A549 (cell line): ENCODE results near the gene MYO7A. TPM values are rescaled to one million over a fixed set of nuclear protein-coding genes. Genes with fewer than 3 reads are reported as not detected.

Experiments
- ATAC-seq, 2 experiments: fragments of 200-7000 bp in 1 of 2; fragments of >200 bp in 1 of 2; cut with Nextera tagmentation in 1 of 2; cut with Tn5 transposase in 1 of 2; 3 replicates each; pipeline versions ENCODE4 v1.8.0 to v1.9.1; 2018 to 2020; ENCODE audit warnings: mild to moderate bottlenecking in 1 of 2, moderate library complexity in 1 of 2
- CTCF ChIA-PET: fragments of 300-600 bp; sonication (Branson Sonifier 250); formaldehyde crosslinking; extraction: SDS; loops from one replicate; lab custom pipeline; 2021; ENCODE audit warnings: antibody characterized with exemption, inconsistent platforms; lab: Yijun Ruan, JAX
- POLR2A ChIA-PET: fragments of 350-600 bp; formaldehyde crosslinking; extraction: SDS; loops from one replicate; lab custom pipeline; 2021; ENCODE audit warnings: antibody characterized with exemption, inconsistent platforms; lab: Yijun Ruan, JAX
- DNase-seq, 2 experiments: peaks; one replicate each; pipeline versions ENCODE4 v3.0.0 to v3.0.0-alpha.2; 2011 to 2016; ENCODE audit warnings: low read depth in 1 of 2, low spot score in 1 of 2
- FAIRE-seq: peaks from 2 replicates; lab custom pipeline; 2011; peaks lifted over from hg19 to GRCh38; lab: Jason Lieb, UNC
- H3K27ac ChIP-seq, 2 experiments: fragments of >200 bp; sonication (Bioruptor Twin); formaldehyde crosslinking; 3 replicates each; pipeline ENCODE4 v1.5.1; 2016 to 2017
- H3K4me1 ChIP-seq: fragments of >200 bp; sonication (Bioruptor Twin); formaldehyde crosslinking; 3 replicates; pipeline ENCODE4 v1.6.1; 2016
- H3K4me2 ChIP-seq: fragments of >200 bp; sonication (Bioruptor Twin); formaldehyde crosslinking; 3 replicates; pipeline ENCODE4 v1.6.1; 2016
- H3K4me3 ChIP-seq: fragments of >200 bp; sonication (Bioruptor Twin); formaldehyde crosslinking; 3 replicates; pipeline ENCODE4 v1.5.1; 2016
- H3K9me3 ChIP-seq: fragments of >200 bp; sonication (Bioruptor Twin); formaldehyde crosslinking; 3 replicates; pipeline ENCODE4 v1.6.1; 2016
- CBX2 ChIP-seq: fragments of 200-600 bp; sonication (generic); IDR thresholded peaks from 2 replicates; pipeline ENCODE4 v1.6.1; 2016; ENCODE audit warnings: low read depth, mild to moderate bottlenecking, borderline replicate concordance
- CBX8 ChIP-seq: fragments of 200-600 bp; sonication (generic); IDR thresholded peaks from 2 replicates; pipeline ENCODE4 v1.6.1; 2016
- FOSL2 ChIP-seq, 2 experiments: fragments of 450-650 bp in 1 of 2; fragments of >200 bp in 1 of 2; sonication (Bioruptor Twin) in 1 of 2; formaldehyde crosslinking; IDR thresholded peaks; 2 replicates each; pipeline versions ENCODE4 v1.5.0 to v1.6.1; 2016 to 2020; ENCODE audit warnings: mild to moderate bottlenecking in 1 of 2, moderate library complexity in 1 of 2
- FOXS1 ChIP-seq: fragments of 250-450 bp; sonication (Bioruptor Pico); IDR thresholded peaks from 2 replicates; pipeline ENCODE4 v1.5.0; 2020; ENCODE audit warnings: mild to moderate bottlenecking, moderate library complexity
- HEYL ChIP-seq: fragments of 250-450 bp; sonication (Bioruptor Pico); IDR thresholded peaks from 2 replicates; pipeline ENCODE4 v1.8.0; 2021; ENCODE audit warnings: mild to moderate bottlenecking, moderate library complexity
- HOXB13 ChIP-seq: fragments of 250-450 bp; sonication (Bioruptor Pico); IDR thresholded peaks from 2 replicates; pipeline ENCODE4 v1.5.0; 2020; ENCODE audit warnings: low read depth, mild to moderate bottlenecking, moderate library complexity
- JUNB ChIP-seq: fragments of >200 bp; sonication (Bioruptor Twin); formaldehyde crosslinking; IDR thresholded peaks from 2 replicates; pipeline ENCODE4 v1.6.1; 2016
- KDM5A ChIP-seq: fragments of 200-600 bp; sonication (generic); IDR thresholded peaks from 2 replicates; pipeline ENCODE4 v1.6.1; 2016; ENCODE audit warnings: antibody characterized with exemption, mild to moderate bottlenecking
- MAFK ChIP-seq: fragments of 450-650 bp; IDR thresholded peaks from 2 replicates; pipeline ENCODE4 v1.6.1; 2014; ENCODE audit not compliant: partially characterized antibody
- MAZ ChIP-seq: fragments of 150-350 bp; IDR thresholded peaks from 2 replicates; pipeline ENCODE4 v1.6.1; 2014; ENCODE audit warnings: antibody characterized with exemption, low read depth, low read length, borderline replicate concordance
- MYC ChIP-seq: IDR thresholded peaks from 2 replicates; pipeline ENCODE4 v1.6.1; 2012; ENCODE audit warnings: mild to moderate bottlenecking, inconsistent platforms, low read length, improper control_type of control experiment, borderline replicate concordance
- NFE2L2 ChIP-seq: fragments of 150-350 bp; conservative IDR thresholded peaks from 2 replicates; pipeline ENCODE4 v1.6.1; 2014; ENCODE audit warnings: low read length
- NR3C1 ChIP-seq: fragments of >200 bp; sonication (Bioruptor Twin); formaldehyde crosslinking; IDR thresholded peaks from 3 replicates; pipeline ENCODE4 v1.6.1; 2017
- PHF8 ChIP-seq: fragments of 200-600 bp; sonication (generic); IDR thresholded peaks from 2 replicates; pipeline ENCODE4 v1.6.1; 2016; ENCODE audit warnings: low read depth, mild to moderate bottlenecking, antibody characterized with exemption, moderate library complexity, borderline replicate concordance
- POLR2A ChIP-seq: IDR thresholded peaks from 2 replicates; pipeline ENCODE4 v1.6.1; 2012; ENCODE audit warnings: mild to moderate bottlenecking, low read length
- RNF2 ChIP-seq: fragments of 200-600 bp; sonication (generic); IDR thresholded peaks from 2 replicates; pipeline ENCODE4 v1.6.1; 2016; ENCODE audit warnings: low read depth, mild to moderate bottlenecking, antibody characterized with exemption, moderate library complexity, borderline replicate concordance
- SMC3 ChIP-seq: fragments of >200 bp; sonication (Bioruptor Twin); formaldehyde crosslinking; IDR thresholded peaks from 3 replicates; pipeline ENCODE4 v1.6.1; 2018; ENCODE audit warnings: inconsistent platforms
- TP53 ChIP-seq: fragments of 250-450 bp; sonication (Bioruptor Pico); IDR thresholded peaks from 2 replicates; pipeline ENCODE4 v1.5.0; 2021; ENCODE audit warnings: mild to moderate bottlenecking, moderate library complexity
- ZC3H11A ChIP-seq: fragments of 450-650 bp; IDR thresholded peaks from 2 replicates; pipeline ENCODE4 v1.6.1; 2014; ENCODE audit warnings: antibody characterized with exemption, mild to moderate bottlenecking
- ZFP36 ChIP-seq: fragments of 450-650 bp; IDR thresholded peaks from 2 replicates; pipeline ENCODE4 v1.6.1; 2014; ENCODE audit warnings: borderline replicate concordance; ENCODE audit not compliant: partially characterized antibody
- ZSCAN20 ChIP-seq: fragments of 250-450 bp; sonication (Bioruptor Pico); IDR thresholded peaks from 2 replicates; pipeline ENCODE4 v1.8.0; 2022; ENCODE audit warnings: mild to moderate bottlenecking, moderate library complexity
- WGBS: methylation state at CpG from one replicate; pipeline ENCODE4 v1.1.6; 2017; ENCODE audit errors: missing lambda C conversion rate; 5-methylcytosine and 5-hydroxymethylcytosine counted together
- polyA plus RNA-seq, 4 experiments: library from polyadenylated mRNA; depleted of rRNA in 3 of 4; stranded (reverse); fragments of >200 nt; fragmentation: RNase III in 1 of 4; extraction: RNeasy Plus Mini Kit Qiagen cat#74134 plus additional on column Dnase treatment in 1 of 4; gene quantifications; 2 replicates in 3 of 4; 3 replicates in 1 of 4; pipeline ENCODE4 v1.2.3, GENCODE V29; 2011 to 2017
- TF ChIP-seq, protein P1 (sequence below): fragments of 450-650 bp; IDR thresholded peaks from 2 replicates; pipeline ENCODE4 v1.6.1; 2014; ENCODE audit warnings: antibody characterized with exemption
- TF ChIP-seq, protein P2 (sequence below): fragments of >200 bp; sonication (Bioruptor Twin); formaldehyde crosslinking; IDR thresholded peaks from 2 replicates; pipeline ENCODE4 v1.6.1; 2016
- TF ChIP-seq, protein P3 (sequence below): fragments of 200-600 bp; sonication (generic); IDR thresholded peaks from 2 replicates; pipeline ENCODE4 v1.6.1; 2016; ENCODE audit warnings: antibody characterized with exemption, mild to moderate bottlenecking, moderate library complexity
- TF ChIP-seq, protein P4 (sequence below): fragments of 250-450 bp; sonication (Bioruptor Pico); IDR thresholded peaks from 2 replicates; pipeline ENCODE4 v1.5.0; 2021; ENCODE audit warnings: mild to moderate bottlenecking, moderate library complexity, borderline replicate concordance
- TF ChIP-seq, protein P5 (sequence below): fragments of 250-450 bp; sonication (Bioruptor Pico); IDR thresholded peaks from 2 replicates; pipeline ENCODE4 v1.5.0; 2020; ENCODE audit warnings: low read depth, mild to moderate bottlenecking, moderate library complexity
- TF ChIP-seq, protein P6 (sequence below): IDR thresholded peaks from 2 replicates; pipeline ENCODE4 v1.6.1; 2012
- TF ChIP-seq, protein P7 (sequence below): IDR thresholded peaks from 2 replicates; pipeline ENCODE4 v1.6.1; 2012
- TF ChIP-seq, protein P8 (sequence below): fragments of >200 bp; sonication (Bioruptor Twin); formaldehyde crosslinking; IDR thresholded peaks from 3 replicates; pipeline ENCODE4 v1.6.1; 2016

Gene MYO7A
- polyA plus RNA-seq, 2 of the 4 experiments (the other 2 are of a cell fraction): 1.7 to 2.1 TPM

DNA sequence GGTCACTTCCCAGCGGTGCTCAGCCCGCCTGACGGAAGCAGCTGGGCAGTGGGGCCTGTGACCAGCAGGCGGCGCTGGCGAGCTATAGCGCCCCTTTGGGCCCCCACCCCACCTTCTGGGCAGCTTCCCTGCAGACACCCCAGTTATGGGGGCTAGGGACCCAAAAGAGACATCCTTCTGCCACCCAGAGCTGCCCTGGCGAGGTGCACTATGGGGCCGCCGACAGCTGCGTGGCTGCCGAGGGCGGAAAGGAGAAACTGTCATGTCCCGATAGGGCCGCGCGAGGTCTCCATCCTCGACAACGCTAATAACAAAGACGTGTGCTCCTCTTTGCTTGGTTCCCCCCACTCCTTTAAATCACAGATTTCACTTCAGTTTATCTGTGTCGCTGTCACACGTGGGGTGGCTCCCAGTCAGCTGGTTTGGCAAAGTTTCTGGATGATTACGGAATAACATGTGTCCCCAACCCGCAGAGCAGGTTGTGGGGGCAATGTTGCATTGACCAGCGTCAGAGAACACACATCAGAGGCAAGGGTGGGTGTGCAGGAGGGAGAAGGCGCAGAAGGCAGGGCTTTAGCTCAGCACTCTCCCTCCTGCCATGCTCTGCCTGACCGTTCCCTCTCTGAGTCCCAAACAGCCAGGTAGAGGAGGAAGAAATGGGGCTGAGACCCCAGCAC lies 673 bp upstream of the MYO7A start:
- POLR2A ChIA-PET: interaction anchor here (0.8 kb wide), 1 partner anchor 492 kb away, joined by 3 read pairs; no protein-coding TSS in a partner anchor
- WGBS: 18% methylated on average over 15 of the region's 27 CpGs
- Histone ChIP-seq H3K27ac (peak overlapping the region in 1 of 2 experiments; percentile 61; a peak in 3 of 6 replicates), H3K9me3 (no peaks in the 10 kb centered on the region), H3K4me2 (peak overlapping the region; percentile 77), H3K4me3 (peak overlapping the region; percentile 37), H3K4me1 (no peaks in the 10 kb centered on the region)
- FAIRE-seq (no peak), ATAC-seq (peak; percentile 67 to 89), DNase-seq (peak; percentile 36 to 63)
- CTCF ChIA-PET: interaction anchor here (0.6 to 8.3 kb wide), 66 partner anchors 9 to 497 kb away, joined by 3 to 161 read pairs (median 5); partner anchors contain the start of gene CAPN5
- TF ChIP-seq POLR2A (no peak), PHF8 (no peak), RNF2 (no peak), CBX8 (no peak), ZC3H11A (no peak), MYC (no peak), TP53 (CRISPR knock-in tag) (no peak), FOXS1 (CRISPR knock-in tag) (no peak), HEYL (no peak), MAZ (peak; percentile 62; the same call in 1 of the 2 replicates), MAFK (no peak), FOSL2 (IDR thresholded peaks at IDR 0.05) (no peak), FOSL2 (CRISPR knock-in tag; IDR thresholded peaks at IDR 0.05) (no peak), SMC3 (peak; percentile 94), KDM5A (no peak), CBX2 (no peak), HOXB13 (CRISPR knock-in tag) (no peak), ZSCAN20 (CRISPR knock-in tag) (no peak), JUNB (no peak), ZFP36 (no peak), NFE2L2 (no peak), NR3C1 (no peak)
- TF ChIP-seq, protein P1, sequence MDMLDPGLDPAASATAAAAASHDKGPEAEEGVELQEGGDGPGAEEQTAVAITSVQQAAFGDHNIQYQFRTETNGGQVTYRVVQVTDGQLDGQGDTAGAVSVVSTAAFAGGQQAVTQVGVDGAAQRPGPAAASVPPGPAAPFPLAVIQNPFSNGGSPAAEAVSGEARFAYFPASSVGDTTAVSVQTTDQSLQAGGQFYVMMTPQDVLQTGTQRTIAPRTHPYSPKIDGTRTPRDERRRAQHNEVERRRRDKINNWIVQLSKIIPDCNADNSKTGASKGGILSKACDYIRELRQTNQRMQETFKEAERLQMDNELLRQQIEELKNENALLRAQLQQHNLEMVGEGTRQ: no peak
- TF ChIP-seq, protein P2, sequence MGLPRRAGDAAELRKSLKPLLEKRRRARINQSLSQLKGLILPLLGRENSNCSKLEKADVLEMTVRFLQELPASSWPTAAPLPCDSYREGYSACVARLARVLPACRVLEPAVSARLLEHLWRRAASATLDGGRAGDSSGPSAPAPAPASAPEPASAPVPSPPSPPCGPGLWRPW: no peak
- TF ChIP-seq, protein P3, sequence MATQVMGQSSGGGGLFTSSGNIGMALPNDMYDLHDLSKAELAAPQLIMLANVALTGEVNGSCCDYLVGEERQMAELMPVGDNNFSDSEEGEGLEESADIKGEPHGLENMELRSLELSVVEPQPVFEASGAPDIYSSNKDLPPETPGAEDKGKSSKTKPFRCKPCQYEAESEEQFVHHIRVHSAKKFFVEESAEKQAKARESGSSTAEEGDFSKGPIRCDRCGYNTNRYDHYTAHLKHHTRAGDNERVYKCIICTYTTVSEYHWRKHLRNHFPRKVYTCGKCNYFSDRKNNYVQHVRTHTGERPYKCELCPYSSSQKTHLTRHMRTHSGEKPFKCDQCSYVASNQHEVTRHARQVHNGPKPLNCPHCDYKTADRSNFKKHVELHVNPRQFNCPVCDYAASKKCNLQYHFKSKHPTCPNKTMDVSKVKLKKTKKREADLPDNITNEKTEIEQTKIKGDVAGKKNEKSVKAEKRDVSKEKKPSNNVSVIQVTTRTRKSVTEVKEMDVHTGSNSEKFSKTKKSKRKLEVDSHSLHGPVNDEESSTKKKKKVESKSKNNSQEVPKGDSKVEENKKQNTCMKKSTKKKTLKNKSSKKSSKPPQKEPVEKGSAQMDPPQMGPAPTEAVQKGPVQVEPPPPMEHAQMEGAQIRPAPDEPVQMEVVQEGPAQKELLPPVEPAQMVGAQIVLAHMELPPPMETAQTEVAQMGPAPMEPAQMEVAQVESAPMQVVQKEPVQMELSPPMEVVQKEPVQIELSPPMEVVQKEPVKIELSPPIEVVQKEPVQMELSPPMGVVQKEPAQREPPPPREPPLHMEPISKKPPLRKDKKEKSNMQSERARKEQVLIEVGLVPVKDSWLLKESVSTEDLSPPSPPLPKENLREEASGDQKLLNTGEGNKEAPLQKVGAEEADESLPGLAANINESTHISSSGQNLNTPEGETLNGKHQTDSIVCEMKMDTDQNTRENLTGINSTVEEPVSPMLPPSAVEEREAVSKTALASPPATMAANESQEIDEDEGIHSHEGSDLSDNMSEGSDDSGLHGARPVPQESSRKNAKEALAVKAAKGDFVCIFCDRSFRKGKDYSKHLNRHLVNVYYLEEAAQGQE: no peak
- TF ChIP-seq, protein P4, sequence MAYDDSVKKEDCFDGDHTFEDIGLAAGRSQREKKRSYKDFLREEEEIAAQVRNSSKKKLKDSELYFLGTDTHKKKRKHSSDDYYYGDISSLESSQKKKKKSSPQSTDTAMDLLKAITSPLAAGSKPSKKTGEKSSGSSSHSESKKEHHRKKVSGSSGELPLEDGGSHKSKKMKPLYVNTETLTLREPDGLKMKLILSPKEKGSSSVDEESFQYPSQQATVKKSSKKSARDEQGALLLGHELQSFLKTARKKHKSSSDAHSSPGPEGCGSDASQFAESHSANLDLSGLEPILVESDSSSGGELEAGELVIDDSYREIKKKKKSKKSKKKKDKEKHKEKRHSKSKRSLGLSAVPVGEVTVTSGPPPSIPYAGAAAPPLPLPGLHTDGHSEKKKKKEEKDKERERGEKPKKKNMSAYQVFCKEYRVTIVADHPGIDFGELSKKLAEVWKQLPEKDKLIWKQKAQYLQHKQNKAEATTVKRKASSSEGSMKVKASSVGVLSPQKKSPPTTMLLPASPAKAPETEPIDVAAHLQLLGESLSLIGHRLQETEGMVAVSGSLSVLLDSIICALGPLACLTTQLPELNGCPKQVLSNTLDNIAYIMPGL (CRISPR knock-in tag): no peak
- TF ChIP-seq, protein P5, sequence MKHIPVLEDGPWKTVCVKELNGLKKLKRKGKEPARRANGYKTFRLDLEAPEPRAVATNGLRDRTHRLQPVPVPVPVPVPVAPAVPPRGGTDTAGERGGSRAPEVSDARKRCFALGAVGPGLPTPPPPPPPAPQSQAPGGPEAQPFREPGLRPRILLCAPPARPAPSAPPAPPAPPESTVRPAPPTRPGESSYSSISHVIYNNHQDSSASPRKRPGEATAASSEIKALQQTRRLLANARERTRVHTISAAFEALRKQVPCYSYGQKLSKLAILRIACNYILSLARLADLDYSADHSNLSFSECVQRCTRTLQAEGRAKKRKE (CRISPR knock-in tag): no peak
- TF ChIP-seq, protein P6, sequence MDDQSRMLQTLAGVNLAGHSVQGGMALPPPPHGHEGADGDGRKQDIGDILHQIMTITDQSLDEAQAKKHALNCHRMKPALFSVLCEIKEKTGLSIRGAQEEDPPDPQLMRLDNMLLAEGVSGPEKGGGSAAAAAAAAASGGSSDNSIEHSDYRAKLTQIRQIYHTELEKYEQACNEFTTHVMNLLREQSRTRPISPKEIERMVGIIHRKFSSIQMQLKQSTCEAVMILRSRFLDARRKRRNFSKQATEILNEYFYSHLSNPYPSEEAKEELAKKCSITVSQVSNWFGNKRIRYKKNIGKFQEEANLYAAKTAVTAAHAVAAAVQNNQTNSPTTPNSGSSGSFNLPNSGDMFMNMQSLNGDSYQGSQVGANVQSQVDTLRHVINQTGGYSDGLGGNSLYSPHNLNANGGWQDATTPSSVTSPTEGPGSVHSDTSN: no peak
- TF ChIP-seq, protein P7, sequence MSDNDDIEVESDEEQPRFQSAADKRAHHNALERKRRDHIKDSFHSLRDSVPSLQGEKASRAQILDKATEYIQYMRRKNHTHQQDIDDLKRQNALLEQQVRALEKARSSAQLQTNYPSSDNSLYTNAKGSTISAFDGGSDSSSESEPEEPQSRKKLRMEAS: peak; percentile 34; the same call in 1 of the 2 replicates
- TF ChIP-seq, protein P8, sequence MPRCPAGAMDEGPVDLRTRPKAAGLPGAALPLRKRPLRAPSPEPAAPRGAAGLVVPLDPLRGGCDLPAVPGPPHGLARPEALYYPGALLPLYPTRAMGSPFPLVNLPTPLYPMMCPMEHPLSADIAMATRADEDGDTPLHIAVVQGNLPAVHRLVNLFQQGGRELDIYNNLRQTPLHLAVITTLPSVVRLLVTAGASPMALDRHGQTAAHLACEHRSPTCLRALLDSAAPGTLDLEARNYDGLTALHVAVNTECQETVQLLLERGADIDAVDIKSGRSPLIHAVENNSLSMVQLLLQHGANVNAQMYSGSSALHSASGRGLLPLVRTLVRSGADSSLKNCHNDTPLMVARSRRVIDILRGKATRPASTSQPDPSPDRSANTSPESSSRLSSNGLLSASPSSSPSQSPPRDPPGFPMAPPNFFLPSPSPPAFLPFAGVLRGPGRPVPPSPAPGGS: no peak
